C4-2B (cell line): ENCODE data around the gene MAGI2.

ENCODE experiments used
- CTCF ChIP-seq: fragments of 450-650 bp; conservative IDR thresholded peaks from 2 replicates; pipeline ENCODE4 v1.5.1; 2017; ENCODE audit warnings: mild to moderate bottlenecking
- ZFX ChIP-seq: fragments of 450-650 bp; IDR thresholded peaks from 2 replicates; pipeline ENCODE4 v1.6.1; 2017

- TF ChIP-seq CTCF = no peak
- no peak for TF ChIP-seq ZFX
These were observed 212.0 kb downstream of the MAGI2 start for GRCh38 chr7:79241288-79242060.
